ENCODE data around the gene LILRB4.
"Not testable (repeated sequence)": the region's sequence is repeated elsewhere in the genome, so short reads cannot be mapped to it uniquely, and the experiment has no call there.

LILRB4 gene

DNA sequence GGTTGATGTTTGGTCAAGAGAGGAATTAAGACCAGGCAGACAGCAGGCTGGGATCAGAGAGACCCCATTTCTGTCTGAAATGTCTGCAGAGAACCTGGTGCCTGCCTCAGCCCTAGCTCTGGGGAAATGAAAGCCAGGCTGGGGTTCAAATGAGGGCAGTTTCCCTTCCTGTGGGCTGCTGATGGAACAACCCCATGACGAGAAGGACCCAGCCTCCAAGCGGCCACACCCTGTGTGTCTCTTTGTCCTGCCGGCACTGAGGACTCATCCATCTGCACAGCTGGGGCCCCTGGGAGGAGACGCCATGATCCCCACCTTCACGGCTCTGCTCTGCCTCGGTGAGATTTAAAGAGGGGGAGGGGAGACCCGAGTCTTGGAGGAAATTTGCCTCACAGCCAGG is at the start of gene LILRB4:
Gene LILRB4 (plus strand): TSS at position 256 of the 400 bp plus-strand sequence. CDS start 49 bp downstream, at position 305.
- Histone ChIP-seq H3K36me3 (peaks cover 37% of the 10 kb centered on the region), H3K4me3 (peak within 1 kb of the TSS; percentile 66), H3K27ac (peak within 1 kb of the TSS; percentile 71), H3K27me3 (no peaks in the 10 kb centered on the region), H3K9ac (peak within 1 kb of the TSS; percentile 79), H3K9me3 (peaks cover 6% of the 10 kb centered on the region; the same call in 1 of the 2 replicates), H3K4me1 (peaks cover 56% of the 10 kb centered on the region), H3K4me2 (peak within 1 kb of the TSS; percentile 88), H4K20me1 (no peaks in the 10 kb centered on the region)
- TF ChIP-seq Cebpa-rat (IDR thresholded peaks at IDR 0.05): no peak

DNA sequence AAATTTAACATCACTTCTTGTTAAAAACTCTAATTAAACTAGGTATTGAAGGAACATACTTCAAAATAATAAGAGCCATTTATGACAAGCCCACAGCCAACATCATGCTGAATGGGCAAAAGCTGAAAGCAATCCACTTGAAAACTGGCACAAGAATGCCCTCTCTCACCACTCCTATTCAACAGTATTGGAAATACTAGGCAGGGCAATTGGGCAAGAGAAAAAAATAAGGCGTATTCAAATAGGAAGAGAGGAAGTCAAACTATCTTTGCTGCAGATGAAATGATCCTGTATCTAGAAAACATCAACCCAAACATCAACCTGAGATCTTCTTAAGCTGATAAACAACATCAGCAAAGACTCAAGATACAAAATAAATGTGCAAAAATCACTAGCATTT is 48.1 kb upstream of the LILRB4 start:
- H3K9ac ChIP-seq: no peak overlapping the region
- H3K36me3 ChIP-seq: no peaks in the 10 kb centered on the region
- H3K4me3 ChIP-seq: no peak overlapping the region
- peaks cover 13% of the 10 kb centered on the region for H3K4me1 ChIP-seq
- TF ChIP-seq Cebpa-rat (IDR thresholded peaks at IDR 0.05): no peak
- H3K9me3 ChIP-seq: peaks cover 45% of the 10 kb centered on the region
- no peaks in the 10 kb centered on the region for H3K27me3 ChIP-seq
- no peak overlapping the region for H3K27ac ChIP-seq
- H3K4me2 ChIP-seq: no peak overlapping the region
- no peaks in the 10 kb centered on the region for H4K20me1 ChIP-seq

DNA sequence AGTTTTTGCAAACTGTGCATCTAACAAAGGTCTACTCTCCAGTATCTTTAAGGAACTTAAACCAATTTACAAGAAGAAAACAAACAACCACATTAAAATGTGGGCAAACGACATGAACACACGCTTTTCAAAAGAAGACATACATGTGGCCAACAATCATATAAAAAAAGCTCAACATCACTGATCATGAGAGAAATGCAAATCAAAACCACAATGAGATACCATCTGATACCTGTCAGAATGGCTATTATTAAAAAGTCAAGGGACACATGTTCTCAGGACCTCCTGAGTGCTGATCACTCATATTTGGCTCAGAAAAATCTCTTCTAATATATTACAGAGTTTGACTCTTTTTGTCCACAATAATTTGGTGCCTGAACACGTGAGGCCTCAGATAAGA is 46.7 kb upstream of the LILRB4 start:
- TF ChIP-seq Cebpa-rat (IDR thresholded peaks at IDR 0.05): no peak
- Histone ChIP-seq H3K4me2 (no peak overlapping the region; the same call in 1 of the 2 replicates), H3K27ac (no peak overlapping the region), H3K4me3 (no peak overlapping the region), H3K27me3 (no peaks in the 10 kb centered on the region), H3K4me1 (peaks cover 13% of the 10 kb centered on the region), H3K36me3 (no peaks in the 10 kb centered on the region), H3K9me3 (peaks cover 40% of the 10 kb centered on the region), H3K9ac (no peak overlapping the region), H4K20me1 (no peaks in the 10 kb centered on the region)

DNA sequence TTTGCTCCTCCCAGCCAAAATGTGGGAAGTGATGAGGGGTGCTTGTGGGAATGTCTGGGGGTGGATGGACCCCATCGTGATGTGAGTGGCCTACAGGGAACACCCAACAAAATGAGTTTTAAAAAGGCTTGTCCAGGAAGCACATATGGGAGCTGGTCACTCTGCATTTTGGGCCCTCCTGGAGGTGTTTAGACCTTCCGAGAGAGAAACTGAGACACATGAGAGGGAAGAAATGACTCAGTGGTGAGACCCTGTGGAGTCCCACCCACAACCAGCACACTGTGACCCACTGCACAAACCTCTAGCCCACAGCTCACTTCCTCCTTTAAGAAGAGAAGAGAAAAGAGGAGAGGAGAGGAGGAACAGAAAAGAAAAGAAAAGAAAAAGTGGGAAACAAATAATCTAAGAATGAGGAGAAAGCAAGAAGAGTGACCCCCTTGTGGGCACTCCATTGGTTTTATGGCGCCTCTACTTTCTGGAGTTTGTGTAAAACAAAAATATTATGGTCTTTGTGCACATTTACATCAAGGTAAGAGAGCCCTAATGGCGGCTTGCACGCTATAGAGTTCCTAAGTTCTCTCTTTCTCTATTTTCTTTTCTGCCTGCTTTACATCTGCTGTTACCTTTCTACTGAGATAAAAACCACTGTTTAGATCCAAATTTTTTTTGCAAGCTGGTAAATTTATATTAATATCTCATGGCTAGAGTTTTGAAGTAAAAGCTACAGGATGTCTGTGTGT is 45.8 kb upstream of the LILRB4 start:
- Histone ChIP-seq H3K4me2 (no peak overlapping the region), H3K27ac (no peak overlapping the region), H3K27me3 (no peaks in the 10 kb centered on the region), H4K20me1 (no peaks in the 10 kb centered on the region), H3K4me1 (peaks cover 13% of the 10 kb centered on the region), H3K4me3 (no peak overlapping the region), H3K9ac (no peak overlapping the region), H3K36me3 (no peaks in the 10 kb centered on the region), H3K9me3 (peaks cover 33% of the 10 kb centered on the region)
- TF ChIP-seq Cebpa-rat (IDR thresholded peaks at IDR 0.05): no peak

DNA sequence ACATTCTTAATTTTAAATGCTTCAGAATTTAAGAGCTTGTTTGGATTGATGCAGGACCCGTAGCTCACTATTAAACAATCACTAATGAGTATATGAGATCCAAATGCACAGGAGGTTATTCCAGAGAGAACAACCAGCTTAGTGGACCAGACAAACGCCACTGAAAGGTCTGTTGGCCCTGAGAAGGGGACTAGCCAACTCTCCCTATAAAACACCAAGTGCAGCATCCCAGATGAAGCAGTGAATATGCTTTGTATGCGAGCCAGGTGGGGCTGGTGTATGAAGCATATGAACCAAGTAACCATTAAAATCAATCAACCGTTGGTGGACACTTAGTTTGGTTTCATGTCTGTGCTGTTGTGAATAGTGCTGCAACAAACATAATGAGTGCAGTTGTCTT is 42.3 kb upstream of the LILRB4 start:
- Histone ChIP-seq H3K36me3 (no peaks in the 10 kb centered on the region), H3K4me3 (no peak overlapping the region), H3K9ac (no peak overlapping the region), H3K27ac (no peak overlapping the region), H3K4me1 (peaks cover 36% of the 10 kb centered on the region), H3K27me3 (no peaks in the 10 kb centered on the region), H3K4me2 (no peak overlapping the region), H4K20me1 (no peaks in the 10 kb centered on the region), H3K9me3 (peaks cover 31% of the 10 kb centered on the region)
- TF ChIP-seq Cebpa-rat (IDR thresholded peaks at IDR 0.05): no peak

DNA sequence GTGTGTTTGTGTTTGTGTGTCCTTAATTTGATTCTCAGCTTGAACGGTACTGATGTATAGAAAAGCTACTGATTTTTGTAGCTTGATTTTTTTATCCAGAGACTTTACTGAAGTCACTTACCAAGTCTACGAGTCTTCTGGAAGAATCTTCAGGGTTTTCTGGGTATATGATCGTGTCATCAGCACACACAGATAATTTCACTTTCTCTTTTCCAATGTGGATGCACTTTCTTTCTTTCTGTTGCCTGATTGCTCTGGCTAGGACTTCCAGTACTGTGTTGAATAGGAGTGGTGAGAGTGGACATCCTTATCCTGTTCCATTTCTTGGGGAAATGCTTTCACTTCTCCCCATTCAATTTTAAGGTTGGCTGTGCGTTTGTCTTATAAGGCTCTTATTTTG is 40.4 kb upstream of the LILRB4 start:
- Histone ChIP-seq H3K9me3 (peaks cover 22% of the 10 kb centered on the region), H3K9ac (no peak overlapping the region), H3K4me3 (no peak overlapping the region), H3K27ac (no peak overlapping the region), H3K27me3 (no peaks in the 10 kb centered on the region), H3K4me2 (peak overlapping the region; percentile 24), H3K36me3 (no peaks in the 10 kb centered on the region), H3K4me1 (peaks cover 51% of the 10 kb centered on the region), H4K20me1 (no peaks in the 10 kb centered on the region)
- TF ChIP-seq Cebpa-rat (IDR thresholded peaks at IDR 0.05): no peak

DNA sequence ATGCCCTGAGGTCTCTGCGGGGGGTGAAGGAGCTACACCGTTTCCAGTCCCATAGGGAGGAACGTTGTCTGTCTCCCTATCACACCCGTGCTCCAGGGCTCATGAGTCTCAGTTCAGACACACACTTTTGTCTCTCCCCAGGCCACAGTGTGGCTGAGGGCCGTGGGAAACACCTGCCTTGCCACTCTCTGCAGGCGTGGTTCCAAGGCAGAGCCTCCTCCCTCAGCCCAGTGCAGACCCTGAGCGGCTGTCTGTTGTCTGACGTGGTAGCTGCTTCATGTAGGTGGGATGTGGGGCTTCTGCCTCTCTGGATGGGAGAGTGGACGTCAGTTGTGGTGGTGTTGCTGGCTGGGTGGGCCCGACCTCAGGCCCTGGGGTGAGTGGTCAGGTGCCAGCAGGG is 38.6 kb upstream of the LILRB4 start:
- H3K27ac ChIP-seq: peak overlapping the region; percentile 94
- not testable (repeated sequence) for H4K20me1 ChIP-seq, H3K36me3 ChIP-seq, H3K27me3 ChIP-seq
- H3K9me3 ChIP-seq: peaks cover 13% of the 10 kb centered on the region
- peak overlapping the region; percentile 41 for H3K4me3 ChIP-seq
- H3K9ac ChIP-seq: peak overlapping the region; percentile 79
- peaks cover 69% of the 10 kb centered on the region for H3K4me1 ChIP-seq
- peak overlapping the region; percentile 88 for H3K4me2 ChIP-seq

DNA sequence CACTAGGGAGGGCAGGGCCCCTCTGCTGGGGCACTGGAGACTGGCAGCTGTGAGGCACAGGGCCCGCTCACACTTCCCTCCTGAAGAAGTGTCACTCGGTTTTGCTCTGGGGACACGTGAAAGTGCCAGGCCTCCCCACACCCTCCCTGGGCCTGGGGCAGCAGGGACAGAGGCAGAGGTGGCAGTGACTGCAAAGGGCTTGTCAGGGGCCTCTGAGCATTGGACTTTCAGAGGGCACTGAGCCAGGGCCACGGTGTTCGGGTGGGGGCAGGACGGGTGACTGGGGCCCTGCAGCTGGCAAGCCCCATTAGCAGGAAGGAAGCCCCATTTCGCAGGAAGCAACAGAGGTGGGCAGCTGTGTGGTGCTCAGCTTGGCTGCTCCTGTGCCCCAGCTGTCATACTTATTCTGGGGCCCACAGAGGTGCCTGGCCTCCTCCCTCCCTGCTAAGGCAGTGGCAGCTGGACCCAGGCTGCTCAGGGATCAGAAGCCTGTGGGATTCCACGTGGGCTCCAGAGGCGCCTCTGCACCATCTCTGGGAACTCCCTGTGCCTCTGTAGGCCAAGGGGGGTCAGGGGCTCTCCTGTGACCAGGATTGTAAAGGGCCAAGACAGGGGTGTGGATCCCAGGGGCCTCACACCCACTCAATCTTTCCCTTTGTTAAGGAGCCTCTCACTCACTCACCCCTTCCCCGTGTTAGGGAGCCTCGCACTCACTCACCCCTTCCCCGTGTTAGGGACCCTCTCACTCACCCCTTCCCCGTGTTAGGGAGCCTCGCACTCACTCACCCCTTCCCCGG is 37.7 kb upstream of the LILRB4 start:
- peak overlapping the region; percentile 98 for H3K27ac ChIP-seq
- not testable (repeated sequence) for H4K20me1 ChIP-seq, H3K36me3 ChIP-seq, H3K27me3 ChIP-seq
- H3K4me2 ChIP-seq: peak overlapping the region; percentile 88
- H3K4me3 ChIP-seq: peak overlapping the region; percentile 41
- peaks cover 11% of the 10 kb centered on the region for H3K9me3 ChIP-seq
- H3K9ac ChIP-seq: peak overlapping the region; percentile 79
- peaks cover 78% of the 10 kb centered on the region for H3K4me1 ChIP-seq

DNA sequence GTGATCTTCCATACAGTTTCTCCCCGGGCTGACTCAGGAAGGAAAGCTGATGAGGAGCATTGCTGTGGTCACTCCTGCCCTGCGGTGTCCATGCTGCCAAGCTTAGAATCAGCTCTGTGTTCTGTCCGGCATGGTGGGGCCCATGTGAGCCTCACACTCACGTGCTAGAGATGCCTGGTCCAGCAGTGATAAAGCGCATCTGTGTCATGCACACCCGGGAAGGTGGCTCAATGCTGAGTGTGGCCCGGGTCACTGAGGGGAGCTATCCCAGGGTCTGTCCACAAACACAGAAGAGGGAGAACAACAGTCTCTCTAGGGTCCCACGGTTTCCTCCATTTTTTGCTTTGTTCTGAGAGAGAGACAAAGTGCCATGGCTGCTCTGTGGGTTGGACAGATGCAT is 36.0 kb upstream of the LILRB4 start:
- Histone ChIP-seq H3K36me3 (no peaks in the 10 kb centered on the region), H3K27me3 (no peaks in the 10 kb centered on the region), H3K4me1 (peaks cover 94% of the 10 kb centered on the region), H3K27ac (peak overlapping the region; percentile 73; the same call in 1 of the 2 replicates), H3K9ac (no peak overlapping the region), H4K20me1 (no peaks in the 10 kb centered on the region), H3K4me3 (no peak overlapping the region), H3K9me3 (peaks cover 6% of the 10 kb centered on the region), H3K4me2 (peak overlapping the region; percentile 87)
- no peak for TF ChIP-seq Cebpa-rat (IDR thresholded peaks at IDR 0.05)

DNA sequence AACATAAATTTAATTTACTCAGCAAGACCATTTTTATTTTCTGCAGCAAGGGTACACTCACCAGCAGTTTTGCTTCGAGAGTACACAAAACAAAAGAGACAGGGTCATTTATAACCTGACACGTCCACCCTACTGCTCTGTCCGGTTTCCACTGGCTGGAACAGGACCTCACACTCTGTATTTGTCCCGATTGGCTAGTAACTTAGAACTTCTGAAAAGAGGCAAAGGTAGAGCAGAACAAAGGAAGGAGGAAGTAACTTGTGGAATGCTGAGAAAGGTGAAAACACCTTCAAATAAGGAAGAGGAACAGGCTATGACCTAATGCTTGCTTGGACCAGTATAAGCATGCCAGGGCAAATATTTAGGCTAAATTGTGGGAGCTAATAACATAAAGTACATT is 34.9 kb upstream of the LILRB4 start:
- H3K4me2 ChIP-seq: peak overlapping the region; percentile 87
- not testable (repeated sequence) for H3K9ac ChIP-seq, H3K4me3 ChIP-seq, H3K36me3 ChIP-seq, H3K27me3 ChIP-seq, H4K20me1 ChIP-seq, H3K9me3 ChIP-seq
- H3K4me1 ChIP-seq: peaks cover 97% of the 10 kb centered on the region
- peak overlapping the region; percentile 73 for H3K27ac ChIP-seq

DNA sequence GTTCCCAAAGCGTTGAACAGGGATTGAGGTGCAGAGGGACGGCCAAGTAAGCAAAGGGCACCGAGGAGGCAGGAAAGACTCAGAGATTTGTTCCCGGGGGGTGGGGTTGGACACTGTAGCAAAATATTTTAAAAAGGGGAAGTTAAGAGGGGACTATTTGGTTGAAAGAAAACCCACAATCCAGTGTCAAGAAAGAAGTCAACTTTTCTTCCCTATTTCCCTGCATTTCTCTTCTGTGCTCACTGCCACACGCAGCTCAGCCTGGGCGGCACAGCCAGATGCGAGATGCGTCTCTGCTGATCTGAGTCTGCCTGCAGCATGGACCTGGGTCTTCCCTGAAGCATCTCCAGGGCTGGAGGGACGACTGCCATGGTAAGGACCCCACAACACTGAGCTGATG is 32.5 kb upstream of the LILRB4 start, which contains the start of gene LILRB1:
Gene LILRB1 (plus strand): TSS at position 223 of the 400 bp plus-strand sequence. CDS start 590 bp downstream, outside the sequence.
- peak within 1 kb of the TSS; percentile 87 for H3K4me2 ChIP-seq

More for the DNA sequence above, 32.5 kb upstream of the LILRB4 start, which contains the start of gene LILRB1:
- H4K20me1 ChIP-seq, H3K27me3 ChIP-seq, H3K36me3 ChIP-seq, H3K9me3 ChIP-seq: not testable (repeated sequence)
- peaks cover 100% of the 10 kb centered on the region for H3K4me1 ChIP-seq
- H3K9ac ChIP-seq: peak within 1 kb of the TSS; percentile 66
- H3K4me3 ChIP-seq: peak within 1 kb of the TSS; percentile 55
- H3K27ac ChIP-seq: peak within 1 kb of the TSS; percentile 72

Data from BLaER1 (cell line).